K562 (cell line): ENCODE data around the gene ATP6V0A1. TPM values are rescaled to one million over a fixed set of nuclear protein-coding genes. Genes with fewer than 3 reads are reported as not detected.

Experiments
- CGGBP1 ChIP-seq: fragments of 250-450 bp; sonication (Bioruptor Pico); IDR thresholded peaks from 2 replicates; pipeline ENCODE4 v1.9.0; 2021; ENCODE audit warnings: mild to moderate bottlenecking
- EP400 ChIP-seq: fragments of 450-650 bp; IDR thresholded peaks from 2 replicates; pipeline ENCODE4 v1.6.1; 2017; ENCODE audit warnings: antibody characterized with exemption, mild to moderate bottlenecking, moderate library complexity
- ETS1 ChIP-seq: conservative IDR thresholded peaks from 2 replicates; pipeline ENCODE4 v1.6.1; 2011; ENCODE audit warnings: low read depth, mild to moderate bottlenecking, low read length; ENCODE audit not compliant: control insufficient read depth
- EWSR1 ChIP-seq: fragments of 450-650 bp; IDR thresholded peaks from 2 replicates; pipeline ENCODE4 v1.6.1; 2018; ENCODE audit warnings: borderline replicate concordance, mild to moderate bottlenecking, low read depth, moderate library complexity; ENCODE audit not compliant: partially characterized antibody
- HNRNPLL ChIP-seq: fragments of 200-400 bp; formaldehyde crosslinking; IDR thresholded peaks from 2 replicates; pipeline ENCODE4 v1.6.1; 2017; ENCODE audit warnings: low read length, low read depth, mild to moderate bottlenecking; ENCODE audit not compliant: poor library complexity, severe bottlenecking
- NEUROD1 ChIP-seq: fragments of 150-350 bp; IDR thresholded peaks from 2 replicates; pipeline ENCODE4 v1.6.1; 2014; ENCODE audit warnings: borderline replicate concordance, low read length, low read depth; ENCODE audit not compliant: partially characterized antibody
- NR2C1 ChIP-seq, 2 experiments: fragments of 450-650 bp; IDR thresholded peaks; 2 replicates each; pipeline ENCODE4 v1.6.1; 2017; ENCODE audit warnings: mild to moderate bottlenecking in 2 of 2, antibody characterized with exemption in 1 of 2, inconsistent platforms in 1 of 2, missing compliant biosample characterization in 1 of 2, missing genetic modification characterization in 1 of 2
- POLR2H ChIP-seq: IDR thresholded peaks from 2 replicates; pipeline ENCODE4 v1.6.1; 2016; ENCODE audit warnings: missing genetic modification characterization, low read depth, mild to moderate bottlenecking, control low read depth, missing compliant biosample characterization, moderate library complexity
- RAD21 ChIP-seq, 2 experiments: fragments of 250-450 bp in 1 of 2; fragments of 450-650 bp in 1 of 2; sonication (Bioruptor Pico) in 1 of 2; formaldehyde crosslinking in 1 of 2; IDR thresholded peaks in 1 of 2; conservative IDR thresholded peaks in 1 of 2; 2 replicates each; pipeline versions ENCODE4 v1.4.0 to v1.8.0; 2020 to 2022; ENCODE audit warnings: mild to moderate bottlenecking in 2 of 2, moderate library complexity in 1 of 2
- RB1 ChIP-seq: fragments of 450-650 bp; IDR thresholded peaks from 2 replicates; pipeline ENCODE4 v1.6.1; 2017; ENCODE audit warnings: low read depth, mild to moderate bottlenecking
- polyA plus RNA-seq, 8 experiments: library from polyadenylated mRNA; depleted of rRNA in 4 of 8; stranded (reverse) in 5 of 8; unstranded in 3 of 8; fragments of >200 nt; fragmentation: Nextera tagmentation in 2 of 8; fragmentation: Illumina TruSeq in 1 of 8; extraction: Ambion mirVana in 2 of 8; extraction: Trizol in 1 of 8; gene quantifications; 2 replicates each; pipeline versions ENCODE4 v1.2.1 to v1.2.3, GENCODE V29; 2011 to 2014; ENCODE audit warnings: inconsistent platforms in 1 of 8, missing spikeins in 1 of 8
- total RNA-seq, 7 experiments: library from RNA; depleted of rRNA in 6 of 7; stranded (reverse); fragments of >200 nt in 6 of 7; fragmentation: Illumina TruSeq in 2 of 7; extraction: Trizol in 2 of 7; gene quantifications; 2 replicates each; pipeline versions ENCODE4 v1.2.1 to v1.2.3, GENCODE V29; 2011 to 2021; ENCODE audit warnings: low replicate concordance in 1 of 7
- TF ChIP-seq, protein P1 (sequence below): sonication (generic); formaldehyde crosslinking; IDR thresholded peaks from 2 replicates; pipeline ENCODE4 v1.8.1; 2023; ENCODE audit warnings: missing genetic modification reagents, mild to moderate bottlenecking, borderline replicate concordance
- TF ChIP-seq, protein P2 (sequence below): sonication (generic); formaldehyde crosslinking; IDR thresholded peaks from 2 replicates; pipeline ENCODE4 v1.4.0; 2020; ENCODE audit warnings: mild to moderate bottlenecking, missing genetic modification reagents
- TF ChIP-seq, protein P3 (sequence below): fragments of 450-650 bp; conservative IDR thresholded peaks from 2 replicates; pipeline ENCODE4 v1.6.1; 2016; ENCODE audit warnings: missing genetic modification characterization, low read depth, mild to moderate bottlenecking, missing compliant biosample characterization, moderate library complexity

Gene ATP6V0A1
- total and polyA plus RNA-seq, 9 of the 15 experiments (the other 6 are each of a cell fraction or from before 2014, with no cell fraction given) = 11.8 to 158 (median 75.5) TPM

DNA sequence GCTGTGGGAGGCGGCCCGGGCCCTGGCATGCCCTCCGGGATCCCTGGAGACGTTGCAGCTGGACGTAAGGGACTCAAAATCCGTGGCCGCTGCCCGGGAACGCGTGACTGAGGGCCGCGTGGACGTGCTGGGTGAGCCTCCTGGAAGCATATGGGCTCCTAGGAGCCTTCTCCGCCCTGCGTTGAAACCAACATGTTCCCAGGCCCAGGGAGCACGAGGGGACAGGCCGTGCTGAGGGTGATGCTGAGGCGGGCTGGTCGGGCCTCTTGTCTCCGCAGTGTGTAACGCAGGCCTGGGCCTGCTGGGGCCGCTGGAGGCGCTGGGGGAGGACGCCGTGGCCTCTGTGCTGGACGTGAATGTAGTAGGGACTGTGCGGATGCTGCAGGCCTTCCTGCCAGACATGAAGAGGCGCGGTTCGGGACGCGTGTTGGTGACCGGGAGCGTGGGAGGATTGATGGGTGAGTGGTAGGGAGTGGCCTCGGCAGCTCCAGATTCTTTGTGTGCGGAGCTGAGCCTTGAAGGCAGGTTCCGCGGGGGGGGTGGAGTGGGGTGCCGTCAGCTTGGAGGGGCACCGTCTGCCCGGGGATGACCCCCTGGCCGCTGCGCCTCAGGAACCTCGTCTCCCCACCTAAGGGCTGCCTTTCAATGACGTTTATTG, 94.6 kb downstream of the ATP6V0A1 start (continued):
- TF ChIP-seq, protein P1, sequence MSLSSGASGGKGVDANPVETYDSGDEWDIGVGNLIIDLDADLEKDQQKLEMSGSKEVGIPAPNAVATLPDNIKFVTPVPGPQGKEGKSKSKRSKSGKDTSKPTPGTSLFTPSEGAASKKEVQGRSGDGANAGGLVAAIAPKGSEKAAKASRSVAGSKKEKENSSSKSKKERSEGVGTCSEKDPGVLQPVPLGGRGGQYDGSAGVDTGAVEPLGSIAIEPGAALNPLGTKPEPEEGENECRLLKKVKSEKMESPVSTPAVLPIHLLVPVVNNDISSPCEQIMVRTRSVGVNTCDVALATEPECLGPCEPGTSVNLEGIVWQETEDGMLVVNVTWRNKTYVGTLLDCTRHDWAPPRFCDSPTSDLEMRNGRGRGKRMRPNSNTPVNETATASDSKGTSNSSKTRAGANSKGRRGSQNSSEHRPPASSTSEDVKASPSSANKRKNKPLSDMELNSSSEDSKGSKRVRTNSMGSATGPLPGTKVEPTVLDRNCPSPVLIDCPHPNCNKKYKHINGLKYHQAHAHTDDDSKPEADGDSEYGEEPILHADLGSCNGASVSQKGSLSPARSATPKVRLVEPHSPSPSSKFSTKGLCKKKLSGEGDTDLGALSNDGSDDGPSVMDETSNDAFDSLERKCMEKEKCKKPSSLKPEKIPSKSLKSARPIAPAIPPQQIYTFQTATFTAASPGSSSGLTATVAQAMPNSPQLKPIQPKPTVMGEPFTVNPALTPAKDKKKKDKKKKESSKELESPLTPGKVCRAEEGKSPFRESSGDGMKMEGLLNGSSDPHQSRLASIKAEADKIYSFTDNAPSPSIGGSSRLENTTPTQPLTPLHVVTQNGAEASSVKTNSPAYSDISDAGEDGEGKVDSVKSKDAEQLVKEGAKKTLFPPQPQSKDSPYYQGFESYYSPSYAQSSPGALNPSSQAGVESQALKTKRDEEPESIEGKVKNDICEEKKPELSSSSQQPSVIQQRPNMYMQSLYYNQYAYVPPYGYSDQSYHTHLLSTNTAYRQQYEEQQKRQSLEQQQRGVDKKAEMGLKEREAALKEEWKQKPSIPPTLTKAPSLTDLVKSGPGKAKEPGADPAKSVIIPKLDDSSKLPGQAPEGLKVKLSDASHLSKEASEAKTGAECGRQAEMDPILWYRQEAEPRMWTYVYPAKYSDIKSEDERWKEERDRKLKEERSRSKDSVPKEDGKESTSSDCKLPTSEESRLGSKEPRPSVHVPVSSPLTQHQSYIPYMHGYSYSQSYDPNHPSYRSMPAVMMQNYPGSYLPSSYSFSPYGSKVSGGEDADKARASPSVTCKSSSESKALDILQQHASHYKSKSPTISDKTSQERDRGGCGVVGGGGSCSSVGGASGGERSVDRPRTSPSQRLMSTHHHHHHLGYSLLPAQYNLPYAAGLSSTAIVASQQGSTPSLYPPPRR (CRISPR knock-in tag) = no peak
- TF ChIP-seq RAD21 (CRISPR knock-in tag; conservative IDR thresholded peaks at IDR 0.05 in 1 of 2, IDR thresholded peaks at IDR 0.05 in 1 of 2) (peak; percentile 32 to 68; a peak in 3 of 4 replicates), EP400 (peak; percentile 74), RB1 (peak; percentile 49; the same call in 1 of the 2 replicates), ETS1 (no peak), POLR2H (tag) (no peak), NEUROD1 (no peak), HNRNPLL (peak; percentile 79), CGGBP1 (CRISPR knock-in tag) (no peak), NR2C1 (IDR thresholded peaks at IDR 0.05) (no peak), NR2C1 (tag; IDR thresholded peaks at IDR 0.05) (no peak), EWSR1 (no peak)
- TF ChIP-seq, protein P2, sequence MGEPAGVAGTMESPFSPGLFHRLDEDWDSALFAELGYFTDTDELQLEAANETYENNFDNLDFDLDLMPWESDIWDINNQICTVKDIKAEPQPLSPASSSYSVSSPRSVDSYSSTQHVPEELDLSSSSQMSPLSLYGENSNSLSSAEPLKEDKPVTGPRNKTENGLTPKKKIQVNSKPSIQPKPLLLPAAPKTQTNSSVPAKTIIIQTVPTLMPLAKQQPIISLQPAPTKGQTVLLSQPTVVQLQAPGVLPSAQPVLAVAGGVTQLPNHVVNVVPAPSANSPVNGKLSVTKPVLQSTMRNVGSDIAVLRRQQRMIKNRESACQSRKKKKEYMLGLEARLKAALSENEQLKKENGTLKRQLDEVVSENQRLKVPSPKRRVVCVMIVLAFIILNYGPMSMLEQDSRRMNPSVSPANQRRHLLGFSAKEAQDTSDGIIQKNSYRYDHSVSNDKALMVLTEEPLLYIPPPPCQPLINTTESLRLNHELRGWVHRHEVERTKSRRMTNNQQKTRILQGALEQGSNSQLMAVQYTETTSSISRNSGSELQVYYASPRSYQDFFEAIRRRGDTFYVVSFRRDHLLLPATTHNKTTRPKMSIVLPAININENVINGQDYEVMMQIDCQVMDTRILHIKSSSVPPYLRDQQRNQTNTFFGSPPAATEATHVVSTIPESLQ (CRISPR knock-in tag) = no peak
- TF ChIP-seq, protein P3, sequence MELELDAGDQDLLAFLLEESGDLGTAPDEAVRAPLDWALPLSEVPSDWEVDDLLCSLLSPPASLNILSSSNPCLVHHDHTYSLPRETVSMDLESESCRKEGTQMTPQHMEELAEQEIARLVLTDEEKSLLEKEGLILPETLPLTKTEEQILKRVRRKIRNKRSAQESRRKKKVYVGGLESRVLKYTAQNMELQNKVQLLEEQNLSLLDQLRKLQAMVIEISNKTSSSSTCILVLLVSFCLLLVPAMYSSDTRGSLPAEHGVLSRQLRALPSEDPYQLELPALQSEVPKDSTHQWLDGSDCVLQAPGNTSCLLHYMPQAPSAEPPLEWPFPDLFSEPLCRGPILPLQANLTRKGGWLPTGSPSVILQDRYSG (tag) = no peak
